Globus pallidus (tissue), 1 donor: ENCODE data around the gene ST6GAL1.
"Not testable (repeated sequence)": the region's sequence is repeated elsewhere in the genome, so short reads cannot be mapped to it uniquely, and the experiment has no call there.

Source experiments
- DNase-seq: peaks from one replicate; pipeline ENCODE4 v3.0.0-alpha.2; 2015; ENCODE audit warnings: low spot score

Gene ST6GAL1

DNA sequence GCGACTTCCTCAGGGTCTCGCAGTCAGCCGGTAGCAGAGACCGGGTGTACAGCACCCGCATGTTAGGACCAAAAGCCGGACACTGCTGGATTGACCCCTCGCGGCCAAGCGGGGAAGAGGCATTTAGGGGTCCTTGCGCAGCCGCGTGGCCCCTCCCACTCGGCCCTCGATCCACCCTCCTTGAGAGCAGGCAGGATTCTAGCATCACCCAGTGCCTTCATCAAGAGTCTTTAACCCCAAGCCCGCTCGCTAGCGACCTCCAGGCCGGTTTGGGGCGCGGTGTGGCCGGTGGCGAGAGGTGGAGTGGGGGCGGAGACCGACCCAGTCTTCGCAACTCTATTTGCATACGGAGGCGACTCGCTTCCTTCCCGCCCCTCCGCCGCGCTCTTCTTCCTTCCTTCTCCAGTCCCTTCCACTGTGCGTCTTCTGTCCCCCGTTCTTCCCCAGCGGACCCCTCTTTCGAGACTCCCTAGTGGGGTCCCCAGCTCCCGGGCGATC, at the start of gene ST6GAL1:
Gene ST6GAL1 (plus strand): TSS at position 384 of the 498 bp plus-strand sequence. CDS start 112,178 bp downstream, outside the sequence.
- DNase-seq: peak; percentile 56

DNA sequence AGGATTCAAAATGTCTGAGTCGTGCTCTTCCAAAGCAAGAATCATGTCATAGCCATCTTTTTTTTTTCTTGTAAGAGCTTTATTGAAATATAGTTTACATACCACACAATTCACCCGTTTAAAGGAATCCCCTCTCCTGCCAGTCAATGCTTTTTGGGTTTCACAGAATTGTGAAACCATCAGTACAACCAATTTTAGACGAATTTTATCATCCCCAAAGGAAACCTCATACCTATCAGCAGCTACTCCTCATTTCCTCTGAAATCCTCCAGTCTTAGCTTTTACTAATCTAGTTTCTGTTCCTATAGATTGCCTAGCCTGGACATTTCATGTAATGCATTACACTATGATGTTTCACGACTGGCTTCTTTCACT, 48.2 kb upstream of the ST6GAL1 start:
- DNase-seq: no peak

DNA sequence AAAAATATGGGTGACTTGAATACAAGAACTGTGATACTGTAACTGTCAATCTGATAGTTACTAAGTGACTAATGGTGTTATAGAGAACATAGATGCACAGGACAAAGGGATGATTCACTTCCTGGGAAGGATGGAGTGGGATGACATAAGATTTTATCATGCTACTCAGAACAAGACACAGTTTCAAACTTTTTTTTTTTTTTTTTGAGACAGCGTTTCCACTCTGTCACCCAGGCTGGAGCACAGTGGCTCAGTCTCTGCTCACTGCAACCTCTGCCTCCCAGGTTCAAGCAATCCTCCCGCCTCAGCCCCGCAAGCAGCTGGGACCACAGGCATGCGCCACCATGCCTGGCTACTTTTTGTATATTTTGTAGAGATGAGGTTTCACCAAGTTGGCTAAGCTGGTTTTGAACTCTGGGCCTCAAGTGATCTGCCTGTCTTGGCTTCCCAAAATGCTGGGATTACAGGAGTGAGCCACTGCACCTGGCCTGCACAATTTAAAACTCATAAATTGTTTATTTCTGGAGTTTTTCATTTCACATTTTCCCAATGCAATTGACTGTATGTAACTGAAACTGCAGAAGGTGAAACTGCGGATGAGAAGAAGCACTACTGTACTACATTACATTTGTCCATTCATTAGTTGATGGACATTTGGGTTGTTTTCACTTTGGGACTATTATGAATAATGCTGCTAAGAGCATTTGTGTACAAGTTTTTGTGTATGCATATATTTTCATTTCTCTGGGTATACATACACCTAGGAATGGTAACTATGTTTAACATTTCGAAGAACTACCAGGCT, 47.2 kb upstream of the ST6GAL1 start:
- DNase-seq: no peak

DNA sequence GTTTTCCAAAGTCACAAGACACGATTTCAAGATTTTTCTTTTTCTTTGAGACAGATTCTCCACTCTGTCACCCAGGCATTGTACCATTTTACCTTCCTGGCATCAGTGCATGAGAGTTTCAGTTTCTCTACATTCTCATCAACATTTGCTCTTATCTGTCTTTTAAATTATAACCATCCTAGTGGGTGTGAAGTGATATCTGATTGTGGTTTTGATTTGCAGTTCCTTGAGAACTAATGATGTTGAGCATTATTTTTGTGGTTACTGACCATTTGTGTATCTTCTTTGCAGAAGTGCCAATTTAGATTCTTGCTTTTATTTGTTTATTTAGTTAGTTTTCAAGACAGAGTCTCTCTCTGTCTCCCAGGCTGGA, 46.7 kb upstream of the ST6GAL1 start:
- DNase-seq: no peak

DNA sequence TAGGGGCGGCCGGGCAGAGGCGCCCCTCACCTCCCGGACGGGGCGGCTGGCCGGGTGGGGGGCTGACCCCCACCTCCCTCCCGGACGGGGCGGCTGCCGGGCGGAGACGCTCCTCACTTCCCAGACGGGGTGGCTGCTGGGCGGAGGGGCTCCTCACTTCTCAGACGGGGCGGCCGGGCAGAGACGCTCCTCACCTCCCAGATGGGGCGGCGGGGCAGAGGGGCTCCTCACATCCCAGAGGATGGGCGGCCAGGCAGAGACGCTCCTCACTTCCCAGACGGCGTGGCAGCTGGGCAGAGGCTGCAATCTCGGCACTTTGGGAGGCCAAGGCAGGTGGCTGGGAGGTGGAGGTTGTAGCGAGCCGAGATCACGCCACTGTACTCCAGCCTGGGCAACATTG, 45.5 kb upstream of the ST6GAL1 start:
- DNase-seq: not testable (repeated sequence)

DNA sequence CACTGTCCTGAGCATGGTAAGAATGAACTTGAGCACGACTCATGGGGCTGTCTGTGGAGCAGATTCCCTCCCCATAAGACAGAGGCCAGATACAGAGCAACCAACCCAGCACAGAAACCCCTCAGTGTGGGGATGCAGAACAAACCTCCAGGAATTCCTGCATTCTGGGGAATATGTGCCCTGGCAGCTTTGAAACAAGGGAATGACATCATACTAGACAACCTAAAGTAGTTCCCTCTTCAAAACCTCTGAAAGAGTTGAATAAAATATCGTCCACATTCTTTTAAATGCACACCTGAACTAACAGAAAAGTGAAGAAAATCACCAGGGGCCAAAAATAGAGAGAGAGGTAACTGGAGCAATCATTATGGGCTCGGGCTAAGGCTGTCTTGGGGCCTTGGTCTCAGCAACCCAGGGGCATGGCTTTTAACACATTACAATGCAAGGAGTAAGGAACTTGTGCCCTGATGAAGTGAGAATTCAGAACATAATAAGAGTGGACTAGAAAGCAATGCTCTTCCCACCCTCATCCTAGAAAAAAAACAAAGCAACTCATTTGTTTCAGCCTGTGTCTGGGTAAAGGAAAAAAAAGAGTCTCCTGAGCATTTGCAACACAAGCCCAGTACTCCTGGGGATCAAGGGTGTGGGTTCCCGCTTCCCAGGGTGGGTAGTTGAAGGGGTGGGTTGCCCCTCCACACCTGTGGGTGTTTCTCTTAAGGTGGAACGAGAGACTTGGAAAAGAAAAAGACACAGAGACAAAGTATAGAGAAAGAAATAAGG, 43.9 kb upstream of the ST6GAL1 start:
- no peak for DNase-seq

DNA sequence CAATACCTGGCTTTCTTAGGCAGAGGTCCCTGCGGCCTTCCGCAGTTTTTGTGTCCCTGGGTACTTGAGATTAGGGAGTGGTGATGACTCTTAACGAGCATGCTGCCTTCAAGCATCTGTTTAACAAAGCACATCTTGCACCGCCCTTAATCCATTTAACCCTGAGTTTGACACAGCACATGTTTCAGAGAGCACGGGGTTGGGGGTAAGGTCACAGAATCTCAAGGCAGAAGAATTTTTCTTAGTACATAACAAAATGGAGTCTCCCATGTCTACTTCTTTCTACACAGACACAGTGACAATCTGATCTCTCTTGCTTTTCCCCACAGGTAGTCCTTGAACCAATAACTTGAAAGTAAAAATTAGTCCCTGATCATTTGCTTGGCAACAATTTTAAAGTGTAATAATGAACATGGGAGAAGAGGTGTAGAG, 42.8 kb upstream of the ST6GAL1 start:
- not testable (repeated sequence) for DNase-seq

DNA sequence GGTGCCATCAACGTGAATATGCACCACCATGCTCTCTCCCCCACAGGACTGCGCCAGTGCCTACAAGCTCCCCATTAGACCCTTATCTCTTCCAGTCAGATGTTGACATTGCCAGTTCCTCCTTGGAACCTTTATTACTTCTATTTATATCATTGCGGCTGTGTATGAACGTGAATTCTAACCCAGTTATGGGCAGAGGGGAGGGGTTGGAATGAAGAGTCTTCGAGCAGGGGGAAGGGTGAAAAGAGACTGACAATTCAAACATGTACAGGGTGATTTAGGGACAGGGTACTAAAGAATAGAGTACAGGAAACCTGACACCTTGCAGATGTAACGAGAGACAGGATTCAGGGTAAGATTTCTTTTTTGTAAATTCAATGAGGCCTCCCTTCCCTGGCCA, 41.8 kb upstream of the ST6GAL1 start:
- no peak for DNase-seq

DNA sequence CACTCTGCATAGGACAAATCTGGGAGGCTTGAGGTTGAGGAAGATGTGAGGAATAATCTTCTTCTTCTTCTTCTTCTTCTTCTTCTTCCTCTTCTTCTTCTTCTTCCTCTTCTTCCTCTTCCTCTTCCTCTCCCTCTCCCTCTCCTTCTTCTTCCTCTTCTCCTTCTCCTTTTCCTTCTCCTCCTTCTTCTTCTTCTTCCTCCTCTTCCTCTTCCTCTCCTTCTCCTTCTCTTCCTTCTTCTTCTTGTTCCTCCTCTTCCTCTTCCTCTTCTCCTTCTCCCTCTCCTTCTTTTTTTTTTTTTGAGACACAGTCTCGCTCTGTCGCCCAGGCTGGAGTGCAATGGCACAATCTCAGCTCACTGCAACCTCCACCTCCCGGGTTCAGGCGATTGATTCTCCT, 40.6 kb upstream of the ST6GAL1 start:
- DNase-seq: not testable (repeated sequence)

DNA sequence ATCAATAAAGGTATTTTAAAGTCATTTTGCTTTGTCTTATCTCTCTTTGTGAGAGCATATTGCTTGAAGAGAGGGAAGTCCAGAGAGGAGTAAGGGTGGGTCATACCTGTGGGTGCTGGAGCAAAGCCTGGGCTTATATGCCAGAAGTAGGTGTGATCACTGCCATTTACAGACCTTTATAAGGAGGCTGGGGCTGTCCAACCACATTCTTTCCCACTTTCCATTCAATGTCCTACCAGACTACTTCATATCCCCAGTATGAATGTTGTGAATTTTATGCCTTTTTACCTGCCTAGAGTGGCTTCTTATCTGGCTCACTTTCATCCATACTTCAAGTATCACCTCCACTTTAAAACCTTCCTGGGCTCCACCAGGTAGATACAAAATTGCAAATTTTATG, 39.4 kb upstream of the ST6GAL1 start:
- no peak for DNase-seq

DNA sequence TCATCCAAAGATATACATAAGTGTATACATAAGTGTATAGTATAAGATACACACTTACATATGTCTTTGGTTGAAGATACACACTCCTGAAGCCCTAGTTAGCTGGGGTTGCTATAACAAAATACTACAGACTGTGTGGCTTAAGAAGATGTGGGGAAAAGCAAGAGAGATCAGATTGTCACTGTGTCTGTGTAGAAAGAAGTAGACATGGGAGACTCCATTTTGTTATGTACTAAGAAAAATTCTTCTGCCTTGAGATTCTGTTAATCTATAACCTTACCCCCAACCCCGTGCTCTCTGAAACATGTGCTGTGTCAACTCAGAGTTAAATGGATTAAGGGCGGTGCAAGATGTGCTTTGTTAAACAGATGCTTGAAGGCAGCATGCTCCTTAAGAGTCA, 37.3 kb upstream of the ST6GAL1 start:
- not testable (repeated sequence) for DNase-seq

DNA sequence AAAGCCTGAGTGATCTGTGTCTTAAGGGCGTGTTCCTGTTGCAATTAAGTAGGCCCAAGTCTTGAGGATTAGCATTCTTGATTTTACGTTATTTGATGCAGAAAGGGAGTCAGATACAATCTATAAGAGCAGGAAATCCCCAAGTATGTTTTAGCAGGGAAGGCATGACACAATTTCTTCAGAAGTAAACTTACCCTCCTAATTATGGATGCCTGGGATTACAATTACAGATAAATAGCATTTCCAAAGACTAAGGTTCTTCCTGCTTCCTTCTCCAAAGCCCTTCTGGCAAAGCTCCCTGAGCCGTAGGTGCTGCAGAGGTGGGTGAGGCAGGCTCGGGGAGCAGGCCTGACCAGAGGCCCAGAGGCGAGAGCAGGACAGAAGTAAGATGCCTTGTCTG, 34.9 kb upstream of the ST6GAL1 start:
- DNase-seq: no peak

- no peak for DNase-seq
These were observed 34.3 kb upstream of the ST6GAL1 start for GRCh38 chr3:186896006-186896405.

- DNase-seq: no peak
These were observed 33.5 kb upstream of the ST6GAL1 start for GRCh38 chr3:186896875-186897274.

DNA sequence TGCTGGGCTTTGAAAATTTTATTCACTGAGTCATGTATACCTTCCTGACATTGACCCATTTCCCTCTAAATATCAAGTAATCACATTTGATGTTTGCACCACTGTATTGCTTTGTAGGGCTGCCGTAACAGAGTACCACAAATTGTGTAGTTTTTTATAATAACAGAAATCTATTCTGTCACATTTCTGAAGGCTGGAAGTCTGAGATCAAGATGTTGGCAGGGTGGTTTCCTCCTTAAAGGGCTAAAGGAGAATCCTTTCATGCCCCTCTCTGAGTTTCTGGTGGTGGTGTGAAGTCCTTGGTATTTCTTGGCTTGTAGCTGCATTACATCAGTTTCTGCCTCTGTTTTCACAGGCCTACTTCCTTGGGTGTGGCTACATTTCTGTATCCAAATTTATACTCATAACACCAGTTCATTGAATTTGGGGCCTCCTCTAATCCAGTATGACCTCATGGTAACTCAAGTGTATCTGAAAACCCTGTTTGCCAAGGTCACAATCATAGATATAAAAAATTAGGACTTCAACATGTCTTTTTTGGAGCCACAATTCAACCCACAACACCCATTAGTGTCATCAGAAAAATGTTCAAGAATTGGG, 29.1 kb upstream of the ST6GAL1 start:
- no peak for DNase-seq

DNA sequence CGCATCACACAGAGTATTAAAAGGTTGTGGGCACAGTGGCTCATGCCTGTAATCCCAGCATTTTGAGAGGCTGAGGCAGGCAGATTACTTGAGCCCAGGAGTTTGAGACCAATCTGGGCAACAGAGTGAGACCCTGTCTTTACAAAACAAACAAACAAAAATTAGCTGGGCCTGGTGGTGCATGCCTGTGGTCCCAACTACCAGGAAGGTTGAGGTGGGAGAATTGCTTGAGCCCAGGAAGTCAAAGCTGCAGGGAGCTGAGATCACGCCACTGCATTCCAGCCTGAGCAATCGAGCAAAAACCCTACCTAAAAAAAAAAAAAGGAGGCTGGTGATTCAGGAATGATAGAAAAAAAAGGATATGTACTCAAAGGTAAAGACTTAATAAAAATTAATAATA, 28.2 kb upstream of the ST6GAL1 start:
- no peak for DNase-seq

DNA sequence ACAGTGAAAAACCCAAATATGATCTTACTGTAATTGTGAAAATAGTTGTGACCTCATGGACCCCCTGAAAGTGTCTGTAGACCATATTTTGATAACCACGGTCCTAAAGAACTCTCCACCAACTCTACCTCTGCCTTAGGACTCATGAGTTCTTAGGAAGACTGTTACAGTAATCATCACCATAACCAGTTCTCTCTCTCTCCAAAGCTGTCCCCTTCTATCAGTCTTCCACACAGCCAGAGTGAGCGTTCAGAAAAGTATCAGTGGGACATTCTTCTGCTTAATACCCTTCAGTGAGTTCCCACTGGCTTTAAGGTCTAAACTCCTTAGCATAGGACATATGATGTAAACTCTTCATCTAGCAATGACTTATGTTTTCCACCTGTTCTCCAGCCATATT, 27.6 kb upstream of the ST6GAL1 start:
- no peak for DNase-seq

DNA sequence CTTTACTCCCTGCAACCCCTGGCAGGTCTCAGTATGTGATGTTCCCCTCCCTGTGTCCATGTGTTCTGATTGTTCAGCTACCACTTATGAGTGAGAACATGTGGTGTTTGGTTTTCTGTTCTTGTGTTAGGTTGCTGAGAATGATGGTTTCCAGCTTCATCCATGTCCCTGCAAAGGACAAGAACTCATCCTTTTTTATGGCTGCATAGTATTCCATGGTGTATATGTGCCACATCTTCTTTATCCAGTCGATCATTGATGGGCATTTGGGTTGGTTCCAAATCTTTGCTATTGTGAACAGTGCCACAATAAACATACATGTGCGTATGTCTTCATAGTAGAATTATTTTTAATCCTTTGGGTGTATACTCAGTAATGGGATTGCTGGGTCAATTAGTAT, 26.6 kb upstream of the ST6GAL1 start:
- DNase-seq: not testable (repeated sequence)

DNA sequence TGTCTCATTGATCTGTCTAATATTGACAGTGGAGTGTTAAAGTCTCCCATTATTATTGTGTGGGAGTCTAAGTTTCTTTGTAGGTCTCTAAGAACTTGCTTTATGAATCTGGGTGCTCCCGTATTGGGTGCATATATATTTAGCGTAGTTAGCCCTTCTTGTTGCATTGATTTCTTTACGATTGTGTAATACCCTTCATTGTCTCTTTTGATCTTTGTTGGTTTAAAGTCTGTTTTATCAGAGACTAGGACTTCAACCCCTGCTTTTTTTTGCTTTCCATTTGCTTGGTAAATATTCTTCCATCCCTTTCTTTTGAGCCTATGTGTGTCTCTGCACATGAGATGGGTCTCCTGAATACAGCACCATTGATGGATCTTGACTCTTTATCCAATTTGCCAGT, 23.3 kb upstream of the ST6GAL1 start:
- DNase-seq: not testable (repeated sequence)

DNA sequence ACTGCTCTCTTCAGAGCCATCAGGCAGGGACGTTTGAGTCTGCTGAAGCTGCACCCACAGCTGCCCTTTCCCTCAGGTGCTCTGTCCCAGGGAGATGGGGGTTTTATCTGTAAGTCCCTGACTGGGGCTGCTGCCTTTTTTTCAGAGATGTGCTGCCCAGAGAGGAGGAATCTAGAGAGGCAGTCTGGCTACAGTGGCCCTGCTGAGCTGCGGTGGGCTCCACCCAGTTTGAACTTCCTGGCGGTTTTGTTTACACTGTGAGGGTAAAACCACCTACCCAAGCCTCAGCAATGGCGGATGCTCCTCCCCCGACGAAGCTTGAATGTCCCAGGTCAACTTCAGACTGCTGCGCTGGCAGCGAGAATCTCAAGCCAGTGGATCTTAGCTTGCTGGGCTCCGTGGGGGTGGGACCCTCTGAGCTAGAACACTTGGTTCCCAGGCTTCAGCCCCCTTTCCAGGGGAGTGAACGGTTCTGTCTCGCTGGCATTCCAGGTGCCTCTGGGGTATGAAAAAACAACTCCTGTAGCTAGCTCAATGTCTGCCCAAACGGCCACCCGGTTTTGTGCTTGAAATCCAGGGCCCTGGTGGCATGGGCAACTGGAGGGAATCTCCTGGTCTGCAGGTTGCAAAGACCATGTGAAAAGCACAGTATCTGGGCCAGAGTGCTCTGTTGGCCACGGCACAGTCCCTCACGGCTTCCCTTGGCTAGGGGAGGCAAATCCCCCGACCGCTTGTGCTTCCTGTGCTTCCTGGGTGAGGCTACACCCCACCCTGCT, 21.1 kb upstream of the ST6GAL1 start:
- no peak for DNase-seq

DNA sequence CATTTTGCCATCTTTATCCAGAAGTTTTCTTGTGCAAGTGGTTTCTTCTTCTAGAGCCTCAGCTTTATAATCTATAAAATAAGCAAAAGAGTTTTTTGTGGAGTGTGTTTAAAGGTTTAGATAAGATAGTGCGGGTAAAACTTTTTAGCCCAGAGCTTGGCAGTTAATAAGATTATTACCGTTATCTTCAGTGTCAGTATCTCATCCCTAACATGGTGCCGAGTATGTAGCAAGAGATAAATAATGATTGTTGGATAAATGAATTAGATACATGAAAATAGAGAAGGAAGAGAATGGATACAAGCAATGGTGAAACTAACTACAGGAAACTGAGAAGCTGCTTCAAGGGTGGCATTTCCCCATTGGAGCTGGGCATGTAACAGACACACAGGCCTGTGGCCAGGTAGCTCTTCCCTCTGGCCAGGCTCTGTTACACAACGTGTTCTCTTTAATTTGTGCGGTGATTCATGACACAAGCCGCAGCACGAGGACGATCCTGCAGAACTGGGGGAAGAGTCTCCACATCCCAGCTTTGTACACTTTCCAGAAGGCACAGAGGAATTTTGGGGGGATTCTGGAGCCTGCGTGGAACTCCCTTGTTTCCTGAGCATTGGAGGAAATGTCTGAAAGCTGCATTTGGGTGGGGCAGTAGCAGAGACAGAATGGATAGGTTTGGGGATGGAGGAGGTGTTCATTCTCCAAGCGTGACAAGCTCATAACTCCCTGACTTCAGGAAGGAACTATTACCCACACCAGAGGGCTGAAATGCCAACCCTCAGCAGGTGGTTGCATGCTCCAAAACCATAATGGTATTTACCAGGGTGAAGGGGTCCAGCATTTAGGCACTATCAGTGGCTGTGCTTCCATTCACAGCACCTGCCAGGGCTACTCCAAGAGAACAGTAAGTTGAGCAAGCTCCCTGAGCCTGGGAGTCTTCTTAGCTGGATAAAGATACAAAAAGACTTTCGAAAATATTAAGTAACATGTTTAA, 14.2 kb upstream of the ST6GAL1 start:
- DNase-seq: no peak
